ENCODE results near the gene MRPL40.

The MRPL40 gene

GRCh38 chr22:19483481-19484244, 51.3 kb downstream of the MRPL40 start:
- no peak for DNase-seq
